Measurements from ENCODE around the gene VEGFB.

DNA sequence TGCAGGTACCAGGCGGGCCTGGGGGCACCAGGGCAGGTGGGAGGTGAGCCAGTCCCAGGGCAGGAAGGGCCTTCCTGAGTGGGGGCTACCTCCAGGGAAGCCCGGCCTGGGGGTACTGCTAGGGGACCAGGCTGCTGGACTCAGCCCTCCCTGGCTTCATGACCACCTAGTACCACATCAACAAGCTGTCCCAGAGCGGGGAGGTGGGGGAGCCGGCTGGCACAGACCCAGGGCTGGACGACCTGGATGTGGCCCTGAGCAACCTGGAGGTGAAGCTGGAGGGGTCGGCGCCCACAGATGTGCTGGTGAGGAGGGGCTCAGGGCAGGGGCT, 15.1 kb upstream of the VEGFB start:
- TF ChIP-seq, protein P1, sequence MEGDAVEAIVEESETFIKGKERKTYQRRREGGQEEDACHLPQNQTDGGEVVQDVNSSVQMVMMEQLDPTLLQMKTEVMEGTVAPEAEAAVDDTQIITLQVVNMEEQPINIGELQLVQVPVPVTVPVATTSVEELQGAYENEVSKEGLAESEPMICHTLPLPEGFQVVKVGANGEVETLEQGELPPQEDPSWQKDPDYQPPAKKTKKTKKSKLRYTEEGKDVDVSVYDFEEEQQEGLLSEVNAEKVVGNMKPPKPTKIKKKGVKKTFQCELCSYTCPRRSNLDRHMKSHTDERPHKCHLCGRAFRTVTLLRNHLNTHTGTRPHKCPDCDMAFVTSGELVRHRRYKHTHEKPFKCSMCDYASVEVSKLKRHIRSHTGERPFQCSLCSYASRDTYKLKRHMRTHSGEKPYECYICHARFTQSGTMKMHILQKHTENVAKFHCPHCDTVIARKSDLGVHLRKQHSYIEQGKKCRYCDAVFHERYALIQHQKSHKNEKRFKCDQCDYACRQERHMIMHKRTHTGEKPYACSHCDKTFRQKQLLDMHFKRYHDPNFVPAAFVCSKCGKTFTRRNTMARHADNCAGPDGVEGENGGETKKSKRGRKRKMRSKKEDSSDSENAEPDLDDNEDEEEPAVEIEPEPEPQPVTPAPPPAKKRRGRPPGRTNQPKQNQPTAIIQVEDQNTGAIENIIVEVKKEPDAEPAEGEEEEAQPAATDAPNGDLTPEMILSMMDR (conservative IDR thresholded peaks at IDR 0.05): no peak
- TF ChIP-seq ZFX (IDR thresholded peaks at IDR 0.05): no peak

All from C4-2B (cell line).